ENCODE results near the gene APBB1IP.
"Not testable (repeated sequence)": the region's sequence is repeated elsewhere in the genome, so short reads cannot be mapped to it uniquely, and the experiment has no call there.

Gene APBB1IP

GRCh38 chr10:26441491-26442214 is 3.5 kb downstream of the APBB1IP start:
- no peak for DNase-seq (ENCODE audit: low spot score)

- no peak for DNase-seq (ENCODE audit: low spot score)
Observed at GRCh38 chr10:26445411-26446031, 7.4 kb downstream of the APBB1IP start.

GRCh38 chr10:26446258-26446657 is 8.1 kb downstream of the APBB1IP start:
- no peak for DNase-seq (ENCODE audit: low spot score)

- no peak for DNase-seq (ENCODE audit: low spot score)
Observed at GRCh38 chr10:26448292-26448691, 10.2 kb downstream of the APBB1IP start.

GRCh38 chr10:26448706-26449435 is 10.7 kb downstream of the APBB1IP start:
- no peak for DNase-seq (ENCODE audit: low spot score)

- DNase-seq (ENCODE audit: low spot score), result no peak
Observed at GRCh38 chr10:26449726-26450125, 11.6 kb downstream of the APBB1IP start.

- DNase-seq (ENCODE audit: low spot score), result no peak
Observed at GRCh38 chr10:26451903-26452302, 13.8 kb downstream of the APBB1IP start.

GRCh38 chr10:26453850-26454249 is 15.7 kb downstream of the APBB1IP start:
- DNase-seq (ENCODE audit: low spot score), result no peak

- DNase-seq (ENCODE audit: low spot score), result no peak
Observed at GRCh38 chr10:26454891-26455290, 16.8 kb downstream of the APBB1IP start.

GRCh38 chr10:26455567-26456315 is 17.6 kb downstream of the APBB1IP start:
- no peak for DNase-seq (ENCODE audit: low spot score)

- DNase-seq (ENCODE audit: low spot score), result no peak
Observed at GRCh38 chr10:26457088-26457487, 18.9 kb downstream of the APBB1IP start.

GRCh38 chr10:26460736-26461135 is 22.6 kb downstream of the APBB1IP start:
- DNase-seq (ENCODE audit: low spot score), result no peak

GRCh38 chr10:26463986-26464385 is 25.8 kb downstream of the APBB1IP start:
- no peak for DNase-seq (ENCODE audit: low spot score)

GRCh38 chr10:26464632-26465280 is 26.6 kb downstream of the APBB1IP start:
- no peak for DNase-seq (ENCODE audit: low spot score)

GRCh38 chr10:26466531-26466930 is 28.4 kb downstream of the APBB1IP start:
- DNase-seq (ENCODE audit: low spot score), result not testable (repeated sequence)

GRCh38 chr10:26467639-26468038 is 29.5 kb downstream of the APBB1IP start:
- DNase-seq (ENCODE audit: low spot score), result no peak

GRCh38 chr10:26468291-26468690 is 30.1 kb downstream of the APBB1IP start:
- DNase-seq (ENCODE audit: low spot score), result no peak

- DNase-seq (ENCODE audit: low spot score), result no peak
Observed at GRCh38 chr10:26468700-26469099, 30.6 kb downstream of the APBB1IP start.

GRCh38 chr10:26472492-26472778 is 34.3 kb downstream of the APBB1IP start:
- no peak for DNase-seq (ENCODE audit: low spot score)

GRCh38 chr10:26474026-26474425 is 35.9 kb downstream of the APBB1IP start:
- no peak for DNase-seq (ENCODE audit: low spot score)

GRCh38 chr10:26474845-26475244 is 36.7 kb downstream of the APBB1IP start:
- DNase-seq (ENCODE audit: low spot score), result not testable (repeated sequence)

- DNase-seq (ENCODE audit: low spot score), result no peak
Observed at GRCh38 chr10:26475386-26475785, 37.2 kb downstream of the APBB1IP start.
